Stimulated activated CD8-positive, alpha-beta memory T cell treated with anti-CD3 and anti-CD28 coated beads, Interleukin-4, amount 100 ng/mL, for 1 hour (primary cell): Measurements from ENCODE around the gene MTA3.
A peak's percentile ranks its signal among the peaks of the same experiment; 100 is the strongest.

Experiments
- DNase-seq, 2 donors: peaks; one replicate each; pipeline ENCODE4 v3.0.0-alpha.2; 2020; ENCODE audit warnings: low read depth in 2 of 2, low spot score in 1 of 2

Gene MTA3

GRCh38 chr2:42659609-42660008 is 91.2 kb downstream of the MTA3 start:
- no peak for DNase-seq

- peak in 1 of 2 donors; percentile 28 for DNase-seq
Measured at GRCh38 chr2:42663106-42663780, 94.8 kb downstream of the MTA3 start.

- no peak for DNase-seq
Measured at GRCh38 chr2:42663828-42664227, 95.4 kb downstream of the MTA3 start.

- DNase-seq, result no peak
Measured at GRCh38 chr2:42673989-42674579, 105.7 kb downstream of the MTA3 start.

GRCh38 chr2:42675815-42676214 is 107.4 kb downstream of the MTA3 start:
- DNase-seq, result no peak

- DNase-seq, result no peak
Measured at GRCh38 chr2:42685303-42685702, 116.9 kb downstream of the MTA3 start.

GRCh38 chr2:42693013-42693615 is 124.7 kb downstream of the MTA3 start:
- DNase-seq, result no peak

GRCh38 chr2:42693688-42694479 is 125.5 kb downstream of the MTA3 start:
- DNase-seq, result no peak

GRCh38 chr2:42696987-42697386 is 128.6 kb downstream of the MTA3 start:
- DNase-seq, result no peak

GRCh38 chr2:42698940-42699339 is 130.5 kb downstream of the MTA3 start:
- DNase-seq, result no peak

- no peak for DNase-seq
Measured at GRCh38 chr2:42706836-42707235, 138.4 kb downstream of the MTA3 start.

- no peak for DNase-seq
Measured at GRCh38 chr2:42708179-42708578, 139.7 kb downstream of the MTA3 start.

- DNase-seq, result no peak
Measured at GRCh38 chr2:42711896-42712295, 143.5 kb downstream of the MTA3 start.

- DNase-seq, result no peak
Measured at GRCh38 chr2:42712934-42713333, 144.5 kb downstream of the MTA3 start.

- DNase-seq, result no peak
Measured at GRCh38 chr2:42713920-42714319, 145.5 kb downstream of the MTA3 start.

- DNase-seq, result no peak
Measured at GRCh38 chr2:42714686-42715085, 146.3 kb downstream of the MTA3 start.

GRCh38 chr2:42721898-42722297 is 153.5 kb downstream of the MTA3 start:
- DNase-seq, result no peak

- DNase-seq, result no peak
Measured at GRCh38 chr2:42722320-42723190, 154.1 kb downstream of the MTA3 start.

- DNase-seq, result no peak
Measured at GRCh38 chr2:42723465-42723864, 155.0 kb downstream of the MTA3 start.

- DNase-seq, result no peak
Measured at GRCh38 chr2:42724886-42725285, 156.5 kb downstream of the MTA3 start.

GRCh38 chr2:42725657-42726056 is 157.2 kb downstream of the MTA3 start:
- no peak for DNase-seq
